Measurements from ENCODE around the gene CCDC152. TPM values are rescaled to one million over a fixed set of nuclear protein-coding genes. Genes with fewer than 3 reads are reported as not detected.

Gene CCDC152
- total RNA-seq, 4 donors from 2014 or later: 0.48 TPM; not detected in 3

DNA sequence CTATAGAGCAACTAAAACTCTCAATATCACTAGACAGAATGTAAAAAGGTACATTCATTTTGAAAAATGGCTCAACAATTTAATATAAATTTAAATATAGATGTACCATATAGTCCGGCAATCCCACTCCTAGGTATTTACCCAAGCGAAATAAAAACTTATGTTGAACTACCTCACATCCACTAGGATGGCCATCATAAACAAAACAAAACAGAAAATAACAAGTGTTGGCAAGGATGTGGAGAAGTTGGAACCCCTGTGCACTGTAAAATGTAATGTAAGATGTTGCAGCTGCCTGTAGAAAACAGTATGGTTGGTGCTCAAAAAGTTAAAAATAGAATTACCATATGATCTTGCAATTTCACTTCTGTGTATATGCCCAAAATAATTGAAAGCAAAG is 91.9 kb downstream of the CCDC152 start:
- Histone ChIP-seq H3K27ac (no peak overlapping the region), H3K4me1 (peaks cover 0 to 15% (median 6%) of the 10 kb centered on the region in 4 donors), H3K27me3 (no peaks in the 10 kb centered on the region), H3K4me3 (no peak overlapping the region), H3K36me3 (no peaks in the 10 kb centered on the region), H3K9me3 (no peaks in the 10 kb centered on the region)
- intact Hi-C loops (cut with DNase I; ENCODE audit: low total_unique reads) (no loop called here), in situ Hi-C loops (cut with MboI; ENCODE audit: low pct_ligation_motif_present in 1 of 4, low pct_unique_long_range_greater_than_20kb in 1 of 4, low sequenced_read_pairs in 3 of 4) (no loop called here)
- DNase-seq: no peak
- WGBS, 2 donors (ENCODE audit: low coverage in 1 of 2): 93 to 100% methylated on average over 2 of the region's 2 CpGs
- TF ChIP-seq EP300 (IDR thresholded peaks at IDR 0.05; ENCODE audit: low read depth): no peak
- TF ChIP-seq POLR2AphosphoS5 (IDR thresholded peaks at IDR 0.05): no peak

DNA sequence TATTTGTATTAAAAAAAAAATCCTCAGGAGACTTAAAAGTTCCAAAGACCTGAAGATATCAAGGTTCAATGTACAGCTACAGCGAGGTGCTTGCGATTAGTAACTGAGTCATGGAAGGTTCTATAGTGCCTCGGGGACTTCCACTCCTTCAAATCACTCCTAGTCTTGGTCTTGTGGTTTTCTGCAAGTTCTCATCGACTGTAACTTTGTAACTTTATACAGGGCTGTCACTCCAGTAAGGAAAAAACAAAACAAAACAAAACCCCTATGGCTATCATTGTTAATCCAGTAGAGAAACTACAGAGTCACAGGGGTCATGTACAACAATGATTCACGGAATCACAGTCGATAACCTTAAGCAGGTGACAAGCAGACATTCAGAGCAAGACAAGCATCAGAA is 94.9 kb downstream of the CCDC152 start:
- WGBS, 2 donors (ENCODE audit: low coverage in 1 of 2): 60 to 75% methylated on average over 3 to 6 of the region's 6 CpGs
- in situ Hi-C loops (cut with MboI; ENCODE audit: low pct_ligation_motif_present in 1 of 4, low pct_unique_long_range_greater_than_20kb in 1 of 4, low sequenced_read_pairs in 3 of 4): no loop called here
- DNase-seq: no peak

More for the DNA sequence above, 94.9 kb downstream of the CCDC152 start:
- no peaks in the 10 kb centered on the region for H3K36me3 ChIP-seq
- intact Hi-C loops (cut with DNase I; ENCODE audit: low total_unique reads): no loop called here
- peaks cover 0 to 37% (median 17%) of the 10 kb centered on the region in 4 donors for H3K4me1 ChIP-seq
- no peaks in the 10 kb centered on the region for H3K9me3 ChIP-seq
- TF ChIP-seq POLR2A (IDR thresholded peaks at IDR 0.05) (no peak), EP300 (IDR thresholded peaks at IDR 0.05; ENCODE audit: low read depth) (no peak), POLR2AphosphoS5 (IDR thresholded peaks at IDR 0.05) (no peak)
- TF ChIP-seq, protein P1, sequence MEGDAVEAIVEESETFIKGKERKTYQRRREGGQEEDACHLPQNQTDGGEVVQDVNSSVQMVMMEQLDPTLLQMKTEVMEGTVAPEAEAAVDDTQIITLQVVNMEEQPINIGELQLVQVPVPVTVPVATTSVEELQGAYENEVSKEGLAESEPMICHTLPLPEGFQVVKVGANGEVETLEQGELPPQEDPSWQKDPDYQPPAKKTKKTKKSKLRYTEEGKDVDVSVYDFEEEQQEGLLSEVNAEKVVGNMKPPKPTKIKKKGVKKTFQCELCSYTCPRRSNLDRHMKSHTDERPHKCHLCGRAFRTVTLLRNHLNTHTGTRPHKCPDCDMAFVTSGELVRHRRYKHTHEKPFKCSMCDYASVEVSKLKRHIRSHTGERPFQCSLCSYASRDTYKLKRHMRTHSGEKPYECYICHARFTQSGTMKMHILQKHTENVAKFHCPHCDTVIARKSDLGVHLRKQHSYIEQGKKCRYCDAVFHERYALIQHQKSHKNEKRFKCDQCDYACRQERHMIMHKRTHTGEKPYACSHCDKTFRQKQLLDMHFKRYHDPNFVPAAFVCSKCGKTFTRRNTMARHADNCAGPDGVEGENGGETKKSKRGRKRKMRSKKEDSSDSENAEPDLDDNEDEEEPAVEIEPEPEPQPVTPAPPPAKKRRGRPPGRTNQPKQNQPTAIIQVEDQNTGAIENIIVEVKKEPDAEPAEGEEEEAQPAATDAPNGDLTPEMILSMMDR (IDR thresholded peaks at IDR 0.05): no peak
- H3K27ac ChIP-seq: no peak overlapping the region
- no peaks in the 10 kb centered on the region for H3K27me3 ChIP-seq
- H3K4me3 ChIP-seq: no peak overlapping the region

Other genes with a start within 250 kb of the CCDC152 start
- gene SELENOP, start 55.1 kb downstream of the CCDC152 start, total RNA-seq: 1,000 to 10,000 TPM in 1 of 4 donors, 100 to 1,000 TPM in 3; 129 to 1,504 (median 872) TPM

Measured in transverse colon (tissue), 4 donors.